Heart left ventricle (tissue), 16 donors: ENCODE data around the gene RPRD1B. TPM values are rescaled to one million over a fixed set of nuclear protein-coding genes. Genes with fewer than 3 reads are reported as not detected.
A peak's percentile ranks its signal among the peaks of the same experiment; 100 is the strongest.

Source experiments
- ATAC-seq, 4 donors: fragments of 200-7000 bp; cut with Tn5 transposase; one replicate each; pipeline ENCODE4 v1.9.1; 2020 to 2022; ENCODE audit warnings: moderate library complexity in 4 of 4, mild to moderate bottlenecking in 3 of 4, moderate number of reproducible peaks in 1 of 4
- DNase-seq, 5 donors: peaks; one replicate each; pipeline ENCODE4 v3.0.0-alpha.2; 2020
- H3K27ac ChIP-seq, 12 donors: fragments of 200-600 bp; sonication (generic) in 4 of 12; one replicate each; pipeline versions ENCODE4 v1.5.0 to v1.8.0; 2016 to 2022; ENCODE audit warnings: mild to moderate bottlenecking in 2 of 12
- H3K27me3 ChIP-seq, 9 donors: fragments of 200-600 bp; sonication (generic) in 2 of 9; one replicate each; pipeline versions ENCODE4 v1.5.1 to v1.8.0; 2016 to 2022; ENCODE audit warnings: mild to moderate bottlenecking in 3 of 9
- H3K36me3 ChIP-seq, 9 donors: fragments of 200-600 bp; sonication (generic) in 2 of 9; one replicate each; pipeline versions ENCODE4 v1.5.0 to v1.8.0; 2018 to 2022; ENCODE audit warnings: mild to moderate bottlenecking in 2 of 9
- H3K4me1 ChIP-seq, 12 donors: fragments of 200-600 bp; sonication (generic) in 4 of 12; one replicate each; pipeline versions ENCODE4 v1.5.0 to v1.8.0; 2016 to 2022; ENCODE audit warnings: mild to moderate bottlenecking in 3 of 12
- H3K4me3 ChIP-seq, 12 donors: fragments of 200-600 bp; sonication (generic) in 4 of 12; one replicate each; pipeline versions ENCODE4 v1.5.0 to v1.8.0; 2017 to 2022; ENCODE audit warnings: mild to moderate bottlenecking in 9 of 12, moderate library complexity in 4 of 12
- H3K9me3 ChIP-seq, 12 donors: fragments of 200-600 bp; sonication (generic) in 4 of 12; one replicate each; pipeline versions ENCODE4 v1.5.0 to v1.8.0; 2016 to 2022; ENCODE audit warnings: mild to moderate bottlenecking in 1 of 12
- CTCF ChIP-seq, 12 donors: fragments of 200-600 bp; sonication (generic) in 4 of 12; IDR thresholded peaks; one replicate each; pipeline versions ENCODE4 v1.5.0 to v1.8.0; 2018 to 2022; ENCODE audit warnings: antibody characterized with exemption in 12 of 12, mild to moderate bottlenecking in 5 of 12
- POLR2A ChIP-seq, 2 donors: fragments of 450-650 bp; IDR thresholded peaks; one replicate each; pipeline ENCODE4 v1.6.1; 2017; ENCODE audit warnings: antibody characterized with exemption in 2 of 2, mild to moderate bottlenecking in 2 of 2, moderate library complexity in 2 of 2
- WGBS, 4 donors: extraction: QIAGEN DNeasy Blood & Tissue Kit in 2 of 4; methylation state at CpG; one replicate each; pipeline versions ENCODE4 v1.1.5 to v1.1.7; 2013 to 2018; 5-methylcytosine and 5-hydroxymethylcytosine counted together
- intact Hi-C, 10 donors: fragments of 100-400 bp; cut with DNase I; formaldehyde crosslinking; loops; one replicate each; pipeline versions ENCODE4 v1.11.1 to v1.14.2; 2022
- polyA plus RNA-seq, 2 donors: library from polyadenylated mRNA; stranded (reverse); fragments of 200-250 nt; gene quantifications; one replicate each; pipeline ENCODE4 v1.2.3, GENCODE V29; 2013
- total RNA-seq, 9 donors: library from RNA; depleted of rRNA in 2 of 9; stranded (reverse); fragments of >200 nt in 2 of 9; fragmentation: NEBNext Ultra II Directional in 3 of 9; extraction: Animal tissue kit (Norgen Biotek cat#: 25700) in 3 of 9; gene quantifications; one replicate each; pipeline versions ENCODE4 v1.1.0 to v1.2.4, GENCODE V29; 2016 to 2023
- donor health status: ischemic (EF 13 %, LVEDD 7.1; RV severe dilation, severe dysfunction).
- donor health status: healthy with polysubstance abuse.
- donor health status: DM: no; HTN: yes; CAD: no.
- donor health status: DM: no; HTN: no; CAD: no.
- donor health status: ischemic (EF 25% LVEDD 6.9; RV normal size, moderate dysfunction).
- donor health status: ischemic (EF 25% LVEDD 5.7; RV mildly dilated, moderate dysfunction).
- donor health status: healthy.
- donor health status: DM: yes; HTN: yes; CAD: no.
- donor health status: ischemic (EF 35%, LVEDD 5.7; RV mildly dilated, moderate dysfunction).
- donor health status: nonischemic (EF 11% LVEDD 7.7; RV severe dilation, severe dysfunction).
- donor health status: DM: yes; HTN: yes; CAD: no.
- donor health status: PGD.
- donor health status: ischemic (EF 29% LVEDD 5.4; RV normal size, mild dysfunction).
- donor health status: nonischemic (EF 23%, LVEDD 6.1; RV moderate dilation, normal function).

RPRD1B gene
- total and polyA plus RNA-seq, 11 donors = 9.1 to 60.2 (median 41.8) TPM

GRCh38 chr20:38108986-38109541 is 75.5 kb downstream of the RPRD1B start:
- Histone ChIP-seq H3K4me3 (no peak overlapping the region), H3K36me3 (no peaks in the 10 kb centered on the region), H3K9me3 (no peaks in the 10 kb centered on the region), H3K4me1 (peaks cover 13 to 56% (median 41%) of the 10 kb centered on the region in 12 donors), H3K27me3 (no peaks in the 10 kb centered on the region), H3K27ac (peak overlapping the region; percentile 74 to 96 (median 84))
- TF ChIP-seq POLR2A (IDR thresholded peaks at IDR 0.05) (no peak), CTCF (IDR thresholded peaks at IDR 0.05) (no peak)
- 42 to 50% (median 46%) methylated on average over 3 of the region's 3 CpGs for WGBS, 4 donors
- ATAC-seq (peak; percentile 44 to 70 (median 64)), DNase-seq (peak; percentile 54 to 81 (median 66))
- intact Hi-C loops = loop anchor here in 2 of 10 donors (1.0 to 2.0 kb wide), 4 partner anchors 18 to 56 kb away; partner anchors contain the start of gene TGM2 (in 1 of the 2)

- Histone ChIP-seq H3K4me3 (no peak overlapping the region), H3K27ac (peak overlapping the region; percentile 74 to 96 (median 84)), H3K4me1 (peaks cover 13 to 63% (median 48%) of the 10 kb centered on the region in 12 donors), H3K27me3 (no peaks in the 10 kb centered on the region), H3K9me3 (no peaks in the 10 kb centered on the region), H3K36me3 (no peaks in the 10 kb centered on the region)
- 20 to 29% (median 27%) methylated on average over 8 of the region's 8 CpGs for WGBS, 4 donors
- intact Hi-C loops = loop anchor here in 9 of 10 donors (1.0 to 10.0 kb wide), 8 partner anchors 17 to 55 kb away; partner anchors contain the start of gene TGM2 (in 2 of the 9)
- peak; percentile 84 to 91 (median 87) for ATAC-seq
- peak; percentile 74 to 92 (median 86) for DNase-seq
- TF ChIP-seq CTCF (IDR thresholded peaks at IDR 0.05) (no peak), POLR2A (IDR thresholded peaks at IDR 0.05) (no peak)
Observed at GRCh38 chr20:38109591-38110524, 76.3 kb downstream of the RPRD1B start.

- DNase-seq = peak in 2 of 5 donors; percentile 26 to 37
- peaks cover 13 to 63% (median 48%) of the 10 kb centered on the region in 12 donors for H3K4me1 ChIP-seq
- H3K27me3 ChIP-seq = no peaks in the 10 kb centered on the region
- H3K27ac ChIP-seq = peak overlapping the region; percentile 74 to 96 (median 84)
- no peak overlapping the region for H3K4me3 ChIP-seq
- WGBS, 4 donors = 88 to 93% (median 90%) methylated on average over 8 of the region's 8 CpGs
- ATAC-seq = no peak
- intact Hi-C loops = loop anchor here in 8 of 10 donors (2.0 to 10.0 kb wide), 6 partner anchors 16 to 54 kb away; partner anchors contain the start of gene TGM2 (in 1 of the 8)
- TF ChIP-seq POLR2A (IDR thresholded peaks at IDR 0.05) = no peak
- H3K36me3 ChIP-seq = no peaks in the 10 kb centered on the region
- H3K9me3 ChIP-seq = no peaks in the 10 kb centered on the region
Observed at GRCh38 chr20:38110525-38111178, 77.1 kb downstream of the RPRD1B start.
